Urothelium cell line (cell line): ENCODE measurements around the gene KRT7.

ENCODE experiments used
- DNase-seq: peaks from one replicate; pipeline ENCODE4 v3.0.0; 2011; ENCODE audit warnings: low spot score, mixed read lengths
- FAIRE-seq: peaks from 2 replicates; lab custom pipeline; 2011; peaks lifted over from hg19 to GRCh38; lab: Jason Lieb, UNC

Gene KRT7

DNA sequence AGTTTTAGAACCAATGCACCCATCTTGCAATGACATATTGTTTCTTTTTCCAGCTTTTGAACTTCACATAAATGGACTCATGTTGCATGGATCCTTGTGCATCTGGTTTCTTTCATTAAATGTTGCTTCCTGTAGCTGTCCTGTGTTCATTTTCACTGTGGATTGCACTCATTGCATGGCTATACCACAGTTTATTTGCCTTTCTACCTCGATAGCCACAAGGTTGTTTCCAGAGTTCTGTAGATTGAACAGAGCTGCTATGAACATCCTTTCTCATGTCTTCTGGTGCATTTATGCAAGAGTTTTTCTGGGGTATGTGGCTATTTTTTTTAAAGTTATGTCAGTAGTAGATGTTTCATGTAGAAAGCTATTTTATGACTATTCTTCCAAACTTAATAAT lies 61.8 kb downstream of the KRT7 start:
- DNase-seq (no peak), FAIRE-seq (no peak)

DNA sequence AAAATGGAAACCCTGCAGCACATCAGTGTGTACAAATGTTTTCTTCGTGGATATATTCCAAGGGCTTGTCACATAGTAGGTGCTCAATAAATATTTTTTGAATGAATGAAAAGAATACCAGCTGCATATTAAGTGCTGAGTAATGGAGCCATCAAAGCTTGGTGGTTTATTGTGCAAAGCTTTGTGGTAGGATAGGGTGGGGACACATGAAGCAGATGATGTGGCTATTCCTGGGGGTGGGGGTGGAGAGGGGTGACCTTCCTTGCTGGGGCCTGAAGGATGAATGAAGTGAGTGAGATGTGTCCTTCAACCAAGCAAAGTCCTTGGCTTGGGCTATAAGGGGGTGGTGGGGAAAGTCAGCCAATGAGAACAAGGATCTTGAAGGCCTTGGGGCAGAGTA lies 62.6 kb downstream of the KRT7 start:
- no peak for DNase-seq
- FAIRE-seq, result no peak

DNA sequence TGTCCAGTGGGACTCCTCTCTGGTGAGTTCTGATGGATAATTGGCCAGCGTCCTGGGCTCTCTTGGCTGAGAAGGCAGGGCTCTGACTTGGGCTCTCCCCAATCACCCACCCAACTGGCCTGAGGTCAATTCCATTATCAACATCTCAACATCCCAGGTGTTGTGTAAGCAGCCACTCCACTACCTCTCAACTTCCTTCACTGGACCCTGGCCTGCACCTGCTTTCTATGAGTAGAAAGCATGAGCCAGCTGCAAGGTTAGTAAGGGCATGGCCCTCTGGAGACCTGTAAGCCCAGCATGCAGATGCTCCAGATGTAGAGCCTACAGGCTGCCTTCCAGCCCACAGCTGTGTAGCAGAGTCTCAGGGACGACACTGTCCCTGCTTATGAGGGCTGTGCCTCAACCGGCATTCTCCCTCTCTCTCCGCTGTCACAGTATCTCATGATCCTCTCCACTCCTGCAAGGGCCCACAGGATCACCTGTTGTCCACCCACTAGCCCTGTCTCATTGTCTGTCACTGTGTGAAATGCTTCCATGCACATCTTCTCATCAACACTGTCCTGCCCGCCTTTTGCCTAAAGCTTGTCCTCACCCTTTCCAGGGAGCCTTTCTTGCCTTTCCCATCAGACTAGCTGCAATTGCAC lies 63.7 kb downstream of the KRT7 start:
- DNase-seq (no peak), FAIRE-seq (no peak)
